SK-N-SH treated with all-trans-retinoic acid at 6 μM for 48 hours (cell line): ENCODE measurements around the gene MC5R.

Experiments used
- ATAC-seq: fragments of 200-7000 bp; cut with Tn5 transposase; 3 replicates; pipeline ENCODE4 v1.9.1; 2020; ENCODE audit warnings: mild to moderate bottlenecking, moderate library complexity
- ARNTL ChIP-seq: fragments of 450-650 bp; formaldehyde crosslinking; IDR thresholded peaks from 2 replicates; pipeline ENCODE4 v1.5.0; 2020; ENCODE audit warnings: low read depth, mild to moderate bottlenecking, moderate library complexity, borderline replicate concordance
- BACH2 ChIP-seq: fragments of 250-450 bp; sonication (Bioruptor Pico); IDR thresholded peaks from 2 replicates; pipeline ENCODE4 v1.9.0; 2021; ENCODE audit warnings: mild to moderate bottlenecking, borderline replicate concordance
- CREB5 ChIP-seq: fragments of 250-450 bp; sonication (Bioruptor Pico); IDR thresholded peaks from 2 replicates; pipeline ENCODE4 v1.5.1; 2020; ENCODE audit warnings: low read depth, mild to moderate bottlenecking, moderate library complexity
- ESRRG ChIP-seq: fragments of 250-450 bp; sonication (Bioruptor Pico); IDR thresholded peaks from 2 replicates; pipeline ENCODE4 v1.6.1; 2021; ENCODE audit warnings: mild to moderate bottlenecking
- GLIS3 ChIP-seq: fragments of 250-450 bp; sonication (Bioruptor Pico); IDR thresholded peaks from 2 replicates; pipeline ENCODE4 v1.5.0; 2020; ENCODE audit warnings: mild to moderate bottlenecking, moderate library complexity
- OSR1 ChIP-seq: fragments of 250-450 bp; sonication (Bioruptor Pico); IDR thresholded peaks from 2 replicates; pipeline ENCODE4 v1.8.0; 2022; ENCODE audit warnings: moderate library complexity, mild to moderate bottlenecking, inconsistent platforms
- POU6F1 ChIP-seq: fragments of 250-450 bp; sonication (Bioruptor Pico); IDR thresholded peaks from 2 replicates; pipeline ENCODE4 v1.8.0; 2021; ENCODE audit warnings: low read depth, mild to moderate bottlenecking, moderate library complexity, borderline replicate concordance
- RARB ChIP-seq: fragments of 250-450 bp; sonication (Bioruptor Pico); IDR thresholded peaks from 2 replicates; pipeline ENCODE4 v1.8.0; 2021; ENCODE audit warnings: mild to moderate bottlenecking, moderate library complexity
- TCF4 ChIP-seq: fragments of 250-450 bp; sonication (Bioruptor Pico); IDR thresholded peaks from 2 replicates; pipeline ENCODE4 v1.8.0; 2021; ENCODE audit warnings: mild to moderate bottlenecking, moderate library complexity, borderline replicate concordance
- TSHZ2 ChIP-seq: fragments of 250-450 bp; sonication (Bioruptor Pico); IDR thresholded peaks from 2 replicates; pipeline ENCODE4 v1.5.0; 2020; ENCODE audit warnings: mild to moderate bottlenecking, moderate library complexity
- ZC3H10 ChIP-seq: fragments of 250-450 bp; sonication (Bioruptor Pico); IDR thresholded peaks from 2 replicates; pipeline ENCODE4 v1.5.1; 2021; ENCODE audit warnings: mild to moderate bottlenecking, moderate library complexity
- ZFP30 ChIP-seq: fragments of 450-650 bp; formaldehyde crosslinking; IDR thresholded peaks from 2 replicates; pipeline ENCODE4 v1.5.0; 2022; ENCODE audit warnings: mild to moderate bottlenecking, moderate library complexity
- ZNF70 ChIP-seq: fragments of 450-650 bp; formaldehyde crosslinking; IDR thresholded peaks from 2 replicates; pipeline ENCODE4 v1.5.0; 2020; ENCODE audit warnings: mild to moderate bottlenecking, moderate library complexity
- ZNF8 ChIP-seq: fragments of 450-650 bp; formaldehyde crosslinking; IDR thresholded peaks from 2 replicates; pipeline ENCODE4 v1.5.0; 2020; ENCODE audit warnings: mild to moderate bottlenecking, moderate library complexity

The MC5R gene

DNA sequence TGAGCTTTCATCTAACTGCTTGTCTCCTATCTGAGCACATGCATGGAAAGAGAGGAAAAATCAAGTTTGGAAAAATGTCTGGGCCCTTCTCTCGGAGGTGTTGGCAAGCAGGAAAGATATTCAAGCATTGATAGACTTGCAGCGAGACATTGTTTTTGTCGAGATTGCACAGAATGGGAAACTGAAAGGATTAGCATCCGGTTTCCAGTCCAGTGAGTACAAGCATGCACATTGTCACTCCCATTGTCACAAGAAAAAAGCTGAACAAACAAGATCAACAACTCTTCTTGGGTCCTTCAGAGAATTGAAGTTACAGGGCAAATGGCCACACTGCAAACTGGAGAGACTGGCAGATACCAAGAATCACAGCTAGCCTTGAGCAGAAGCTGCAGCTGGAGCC lies 19.6 kb upstream of the MC5R start:
- ATAC-seq = no peak
- TF ChIP-seq ARNTL (CRISPR knock-in tag) (no peak), TSHZ2 (CRISPR knock-in tag) (no peak), ZFP30 (CRISPR knock-in tag) (no peak), RARB (no peak), POU6F1 (no peak), ZNF70 (CRISPR knock-in tag) (no peak), ZC3H10 (CRISPR knock-in tag) (no peak)

GRCh38 chr18:13808294-13809042 lies 15.5 kb upstream of the MC5R start:
- no peak for TF ChIP-seq RARB
- no peak for TF ChIP-seq TSHZ2 (CRISPR knock-in tag)
- TF ChIP-seq OSR1 (CRISPR knock-in tag) = no peak
- TF ChIP-seq TCF4 (CRISPR knock-in tag) = no peak
- TF ChIP-seq BACH2 (CRISPR knock-in tag) = no peak
- TF ChIP-seq, all 23 proteins: peak for 0
- no peak for ATAC-seq

DNA sequence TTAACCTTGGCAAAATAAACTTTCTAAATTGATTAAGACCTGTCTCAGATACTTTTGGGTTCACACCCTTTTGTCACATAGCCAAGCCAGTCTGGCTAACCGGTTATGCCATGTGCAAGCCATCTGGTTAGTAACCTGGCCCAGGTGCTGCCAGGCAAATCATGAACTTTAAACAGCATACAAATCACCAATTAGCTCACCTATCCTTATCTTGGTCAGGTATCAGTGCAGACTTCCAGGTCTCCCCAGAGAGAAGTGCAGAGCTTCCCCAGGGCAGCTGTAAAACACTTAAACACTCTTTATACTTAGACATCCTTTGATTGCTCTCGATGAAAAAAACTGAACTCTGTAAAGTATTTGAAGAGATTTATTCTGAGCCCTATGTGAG lies 14.9 kb upstream of the MC5R start:
- TF ChIP-seq BACH2 (CRISPR knock-in tag) (no peak), TCF4 (CRISPR knock-in tag) (no peak), POU6F1 (no peak), GLIS3 (CRISPR knock-in tag) (no peak), ESRRG (no peak), CREB5 (CRISPR knock-in tag) (no peak), OSR1 (CRISPR knock-in tag) (no peak), ZNF8 (CRISPR knock-in tag) (no peak), TSHZ2 (CRISPR knock-in tag) (no peak)

More for the DNA sequence above, 14.9 kb upstream of the MC5R start:
- ATAC-seq = no peak
